Keratinocyte (primary cell): Measurements from ENCODE around the gene CFAP410.

Experiments used
- CTCF ChIP-seq, 3 experiments: IDR thresholded peaks in 1 of 3; conservative IDR thresholded peaks in 1 of 3; optimal IDR thresholded peaks in 1 of 3; 2 replicates in 2 of 3; 3 replicates in 1 of 3; pipeline versions ENCODE3 to v1.5.1; 2011; ENCODE audit warnings: low read length in 3 of 3, mild to moderate bottlenecking in 3 of 3, moderate library complexity in 2 of 3, control low read depth in 1 of 3, inconsistent platforms in 1 of 3; ENCODE audit not compliant: insufficient read depth in 2 of 3; ENCODE audit errors: extremely low read depth in 1 of 3
- EZH2 ChIP-seq: IDR thresholded peaks from one replicate; pipeline ENCODE4 v1.6.1; 2012; ENCODE audit warnings: inconsistent platforms, mild to moderate bottlenecking, low read length, moderate library complexity

GRCh38 chr21:44345495-44345894 is 6.3 kb upstream of the CFAP410 start:
- TF ChIP-seq CTCF (optimal IDR thresholded peaks at IDR 0.05 in 1 of 3, IDR thresholded peaks at IDR 0.05 in 1 of 3, conservative IDR thresholded peaks at IDR 0.05 in 1 of 3; ENCODE audit: extremely low read depth in 1 of 3, insufficient read depth in 2 of 3, low read length in 3 of 3) (no peak), EZH2 (no peak)
